GM12801 (cell line): ENCODE results near the gene ASGR1.

ENCODE experiments used
- TF ChIP-seq, protein P1 (sequence below): IDR thresholded peaks from one replicate; pipeline ENCODE4 v1.5.1; 2011; ENCODE audit warnings: control low read depth; ENCODE audit not compliant: insufficient read length; ENCODE audit errors: extremely low read depth

The ASGR1 gene

GRCh38 chr17:7132511-7133094, 46.6 kb downstream of the ASGR1 start:
- TF ChIP-seq, protein P1, sequence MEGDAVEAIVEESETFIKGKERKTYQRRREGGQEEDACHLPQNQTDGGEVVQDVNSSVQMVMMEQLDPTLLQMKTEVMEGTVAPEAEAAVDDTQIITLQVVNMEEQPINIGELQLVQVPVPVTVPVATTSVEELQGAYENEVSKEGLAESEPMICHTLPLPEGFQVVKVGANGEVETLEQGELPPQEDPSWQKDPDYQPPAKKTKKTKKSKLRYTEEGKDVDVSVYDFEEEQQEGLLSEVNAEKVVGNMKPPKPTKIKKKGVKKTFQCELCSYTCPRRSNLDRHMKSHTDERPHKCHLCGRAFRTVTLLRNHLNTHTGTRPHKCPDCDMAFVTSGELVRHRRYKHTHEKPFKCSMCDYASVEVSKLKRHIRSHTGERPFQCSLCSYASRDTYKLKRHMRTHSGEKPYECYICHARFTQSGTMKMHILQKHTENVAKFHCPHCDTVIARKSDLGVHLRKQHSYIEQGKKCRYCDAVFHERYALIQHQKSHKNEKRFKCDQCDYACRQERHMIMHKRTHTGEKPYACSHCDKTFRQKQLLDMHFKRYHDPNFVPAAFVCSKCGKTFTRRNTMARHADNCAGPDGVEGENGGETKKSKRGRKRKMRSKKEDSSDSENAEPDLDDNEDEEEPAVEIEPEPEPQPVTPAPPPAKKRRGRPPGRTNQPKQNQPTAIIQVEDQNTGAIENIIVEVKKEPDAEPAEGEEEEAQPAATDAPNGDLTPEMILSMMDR: no peak

- TF ChIP-seq, protein P1: no peak
Observed at GRCh38 chr17:7131423-7131791, 47.8 kb downstream of the ASGR1 start.

GRCh38 chr17:7130621-7131422, 48.3 kb downstream of the ASGR1 start:
- TF ChIP-seq, protein P1: no peak

GRCh38 chr17:7129311-7129710, 49.9 kb downstream of the ASGR1 start:
- TF ChIP-seq, protein P1: no peak

- TF ChIP-seq, protein P1: no peak
Observed at GRCh38 chr17:7128160-7128559, 51.0 kb downstream of the ASGR1 start.

- TF ChIP-seq, protein P1: no peak
Observed at GRCh38 chr17:7124923-7125322, 54.2 kb downstream of the ASGR1 start.

- TF ChIP-seq, protein P1: no peak
Observed at GRCh38 chr17:7123844-7124243, 55.3 kb downstream of the ASGR1 start.
